Panc1 (cell line): ENCODE data around the gene ITPKC.

Experiments used
- POLR2AphosphoS5 ChIP-seq: IDR thresholded peaks from 2 replicates; pipeline ENCODE4 v1.6.1; 2012; ENCODE audit warnings: mild to moderate bottlenecking, low read depth, low read length, moderate library complexity
- REST ChIP-seq, 2 experiments: IDR thresholded peaks; 2 replicates each; pipeline ENCODE4 v1.6.1; 2011 to 2012; ENCODE audit warnings: low read depth in 2 of 2, control low read depth in 1 of 2, low read length in 1 of 2, mild to moderate bottlenecking in 1 of 2, moderate library complexity in 1 of 2; ENCODE audit not compliant: insufficient read depth in 1 of 2
- SIN3A ChIP-seq: IDR thresholded peaks from 2 replicates; pipeline ENCODE4 v1.6.1; 2012; ENCODE audit warnings: low read depth, mild to moderate bottlenecking, low read length, moderate library complexity, borderline replicate concordance; ENCODE audit not compliant: insufficient read depth
- TCF7L2 ChIP-seq: IDR thresholded peaks from 2 replicates; pipeline ENCODE4 v1.6.1; 2011; ENCODE audit warnings: mild to moderate bottlenecking, low read depth, low read length, inconsistent platforms
- TF ChIP-seq, protein P1 (sequence below): fragments of 450-650 bp; IDR thresholded peaks from 2 replicates; pipeline ENCODE4 v1.5.1; 2017; ENCODE audit warnings: mild to moderate bottlenecking

DNA sequence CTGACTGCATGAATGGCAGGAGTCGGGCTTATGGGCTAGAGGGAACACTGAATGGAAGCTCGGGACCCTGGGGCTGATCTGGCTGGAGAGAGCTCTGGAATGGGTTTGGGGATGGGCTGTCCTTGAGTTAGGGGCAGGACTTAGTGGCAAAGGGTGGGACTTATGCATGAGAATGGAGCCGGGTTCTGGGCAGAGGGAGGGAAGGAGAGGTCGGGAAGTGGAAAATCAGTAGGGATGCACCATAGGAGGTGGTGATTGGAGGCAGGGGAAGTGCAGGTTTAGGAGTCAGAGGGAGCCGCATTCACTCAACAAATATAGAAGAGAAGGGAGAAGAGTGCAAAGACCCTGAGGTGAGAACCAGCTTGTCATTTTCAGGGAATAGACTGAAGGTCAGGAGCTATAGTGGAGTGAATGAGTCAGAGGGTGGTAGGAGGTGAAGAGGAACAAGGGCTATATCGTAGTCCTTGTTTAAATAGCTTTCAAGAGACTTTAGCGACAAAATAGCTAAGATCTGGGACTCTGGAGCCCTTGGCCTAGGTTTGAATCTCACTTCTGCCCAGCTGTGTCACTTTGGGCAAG lies 61.9 kb downstream of the ITPKC start:
- TF ChIP-seq, protein P1, sequence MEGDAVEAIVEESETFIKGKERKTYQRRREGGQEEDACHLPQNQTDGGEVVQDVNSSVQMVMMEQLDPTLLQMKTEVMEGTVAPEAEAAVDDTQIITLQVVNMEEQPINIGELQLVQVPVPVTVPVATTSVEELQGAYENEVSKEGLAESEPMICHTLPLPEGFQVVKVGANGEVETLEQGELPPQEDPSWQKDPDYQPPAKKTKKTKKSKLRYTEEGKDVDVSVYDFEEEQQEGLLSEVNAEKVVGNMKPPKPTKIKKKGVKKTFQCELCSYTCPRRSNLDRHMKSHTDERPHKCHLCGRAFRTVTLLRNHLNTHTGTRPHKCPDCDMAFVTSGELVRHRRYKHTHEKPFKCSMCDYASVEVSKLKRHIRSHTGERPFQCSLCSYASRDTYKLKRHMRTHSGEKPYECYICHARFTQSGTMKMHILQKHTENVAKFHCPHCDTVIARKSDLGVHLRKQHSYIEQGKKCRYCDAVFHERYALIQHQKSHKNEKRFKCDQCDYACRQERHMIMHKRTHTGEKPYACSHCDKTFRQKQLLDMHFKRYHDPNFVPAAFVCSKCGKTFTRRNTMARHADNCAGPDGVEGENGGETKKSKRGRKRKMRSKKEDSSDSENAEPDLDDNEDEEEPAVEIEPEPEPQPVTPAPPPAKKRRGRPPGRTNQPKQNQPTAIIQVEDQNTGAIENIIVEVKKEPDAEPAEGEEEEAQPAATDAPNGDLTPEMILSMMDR: no peak
- TF ChIP-seq POLR2AphosphoS5 (no peak), SIN3A (no peak), REST (IDR thresholded peaks at IDR 0.05; ENCODE audit: insufficient read depth in 1 of 2, low read depth in 2 of 2, low read length in 1 of 2) (no peak), TCF7L2 (no peak)
